HG02981 (cell line): ENCODE data around the gene KCNIP4.

Experiments used
- ATAC-seq: cut with Tn5 transposase; IDR thresholded peaks from one replicate; pipeline ENCODE4 v1.9.1; 2021; ENCODE audit warnings: mild to moderate bottlenecking, moderate library complexity; ENCODE audit not compliant: unreplicated experiment

KCNIP4 gene

DNA sequence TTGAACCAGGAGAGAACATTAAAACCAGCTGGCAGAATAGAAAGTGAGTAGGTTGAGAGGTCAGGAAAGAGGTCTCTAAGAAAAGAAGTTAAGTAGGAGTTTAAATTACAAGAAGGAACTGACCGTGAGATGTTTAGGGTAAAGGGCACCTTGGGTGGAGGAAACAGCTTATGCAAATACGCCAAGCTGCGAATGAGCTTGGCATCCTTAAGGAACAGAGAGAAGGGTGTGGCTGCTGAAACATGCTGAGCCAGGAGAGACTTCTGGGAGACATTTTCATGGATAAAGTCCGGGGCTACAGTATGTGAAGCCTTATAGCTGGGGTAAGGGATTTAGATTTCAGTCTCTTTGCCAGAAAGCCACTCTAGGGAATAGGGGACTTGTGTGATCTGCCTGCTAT is 249.1 kb downstream of the KCNIP4 start:
- no peak for ATAC-seq

- no peak for ATAC-seq
Observed at GRCh38 chr4:21697583-21697982, 251.0 kb downstream of the KCNIP4 start.

DNA sequence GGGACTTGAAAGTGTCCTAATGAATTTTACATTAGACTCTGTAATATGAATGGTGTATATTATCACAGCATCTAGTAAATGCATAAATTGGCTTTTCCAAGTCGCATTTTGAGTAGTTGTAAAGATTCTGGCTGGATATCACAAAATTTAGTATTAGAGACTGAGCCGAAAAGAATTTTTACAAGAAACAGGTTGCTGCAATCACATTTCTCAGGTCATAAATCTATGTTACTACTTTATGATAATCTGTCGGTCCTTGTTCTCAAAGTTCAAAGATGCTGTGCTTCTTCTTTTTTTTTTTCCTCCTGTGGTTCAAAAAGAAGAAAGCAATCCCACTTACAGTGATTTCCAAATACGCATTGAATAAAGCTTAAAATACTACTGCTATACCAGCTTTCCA is 253.4 kb downstream of the KCNIP4 start:
- no peak for ATAC-seq

DNA sequence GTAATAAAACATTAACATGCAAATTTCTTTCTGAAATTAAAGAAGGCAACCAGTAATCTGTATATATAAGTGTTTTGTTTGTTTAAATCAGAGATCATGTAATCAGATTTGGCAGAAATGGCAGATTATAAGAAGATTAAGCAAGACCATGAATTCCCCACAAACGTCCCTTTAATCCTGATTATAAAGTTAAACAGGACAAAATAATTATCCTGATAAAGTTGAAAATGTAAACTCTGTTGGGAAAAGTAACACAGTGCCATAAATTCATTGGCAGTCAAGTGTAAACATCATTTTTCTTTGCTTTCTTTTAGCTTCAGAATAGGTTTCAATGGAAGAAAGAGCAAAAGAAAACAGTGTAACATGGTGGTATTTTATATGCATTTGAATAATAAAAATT is 256.3 kb downstream of the KCNIP4 start:
- no peak for ATAC-seq

DNA sequence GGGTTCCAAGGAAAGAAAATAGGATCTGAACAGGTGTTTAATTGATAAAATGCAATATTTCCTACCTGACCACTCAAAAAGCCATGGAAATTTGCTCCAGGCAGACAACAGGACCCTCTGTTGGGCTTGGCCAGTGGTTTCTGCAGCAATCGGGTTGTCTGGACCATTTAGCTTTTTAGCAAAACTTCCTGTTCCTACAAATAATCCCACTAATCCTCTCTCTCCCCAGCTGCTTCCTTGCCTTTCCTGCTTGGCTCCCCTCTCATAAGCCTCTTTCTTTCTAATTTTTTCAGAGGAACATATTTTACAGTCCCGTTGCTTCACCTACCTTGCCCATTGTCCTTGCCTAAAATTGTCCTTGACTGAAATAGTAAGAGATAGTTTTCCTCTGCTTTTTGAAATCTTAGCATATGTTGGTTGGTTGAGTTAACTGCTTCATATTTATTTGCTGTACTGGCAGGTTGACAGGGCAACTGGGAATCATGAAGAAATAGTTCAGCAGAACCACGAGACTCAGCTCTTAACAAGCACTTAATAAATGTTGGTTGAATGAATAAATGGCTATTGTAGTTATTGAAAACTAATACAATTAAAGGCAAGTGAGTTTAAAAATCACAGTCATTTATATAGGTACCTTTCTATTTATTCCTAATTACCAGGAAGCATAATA is 259.8 kb downstream of the KCNIP4 start:
- no peak for ATAC-seq

GRCh38 chr4:21685911-21686310 is 262.7 kb downstream of the KCNIP4 start:
- no peak for ATAC-seq

DNA sequence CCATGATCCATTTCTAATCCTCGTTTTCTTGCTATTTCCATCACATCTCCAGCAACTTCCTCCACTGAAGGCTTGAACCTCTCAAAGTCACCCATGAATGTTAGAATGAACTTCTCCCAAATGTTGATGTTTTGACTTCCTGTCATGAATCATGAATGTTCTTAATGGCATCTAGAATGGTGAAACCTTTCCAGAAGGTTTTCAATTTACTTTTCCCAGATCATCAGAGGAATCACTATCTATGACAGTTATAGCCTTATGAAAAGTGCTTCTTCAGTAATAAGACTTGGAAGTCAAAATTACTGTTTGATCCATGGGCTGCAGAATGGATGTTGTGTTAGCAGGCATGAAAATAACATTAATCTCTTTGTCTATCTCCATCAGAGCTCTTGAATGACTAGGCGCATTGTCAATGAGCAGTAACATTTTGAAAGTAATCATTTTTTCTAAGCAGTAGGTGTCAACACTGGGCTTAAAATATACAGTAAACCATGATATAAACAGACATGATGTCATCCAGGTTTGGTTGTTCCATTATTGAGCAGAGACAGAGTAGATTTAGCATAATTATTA is 268.2 kb downstream of the KCNIP4 start:
- ATAC-seq, result no peak

GRCh38 chr4:21678711-21679110 is 269.9 kb downstream of the KCNIP4 start:
- ATAC-seq, result no peak

GRCh38 chr4:21677173-21677572 is 271.4 kb downstream of the KCNIP4 start:
- no peak for ATAC-seq

DNA sequence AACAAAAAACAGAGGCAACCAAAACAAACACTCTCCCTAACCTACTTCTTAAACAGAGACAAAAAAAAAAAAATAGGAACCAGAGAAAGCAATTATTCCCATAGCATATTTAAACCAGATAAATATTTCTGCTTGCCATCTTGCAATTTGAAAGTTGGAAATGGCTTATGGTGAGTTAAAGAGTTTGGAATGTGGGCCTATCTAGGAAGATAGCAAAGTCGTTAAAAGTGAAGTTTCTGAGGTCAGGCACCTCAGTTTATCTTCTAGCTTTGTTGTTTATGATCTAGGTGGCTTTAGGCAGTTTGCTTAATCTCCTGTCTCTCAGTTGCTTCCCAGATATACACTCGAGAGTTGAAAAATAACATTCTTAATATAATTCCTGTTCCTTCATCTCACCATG is 284.2 kb downstream of the KCNIP4 start:
- no peak for ATAC-seq

GRCh38 chr4:21656832-21657231 is 291.7 kb downstream of the KCNIP4 start:
- ATAC-seq, result no peak

GRCh38 chr4:21655031-21655430 is 293.5 kb downstream of the KCNIP4 start:
- no peak for ATAC-seq

DNA sequence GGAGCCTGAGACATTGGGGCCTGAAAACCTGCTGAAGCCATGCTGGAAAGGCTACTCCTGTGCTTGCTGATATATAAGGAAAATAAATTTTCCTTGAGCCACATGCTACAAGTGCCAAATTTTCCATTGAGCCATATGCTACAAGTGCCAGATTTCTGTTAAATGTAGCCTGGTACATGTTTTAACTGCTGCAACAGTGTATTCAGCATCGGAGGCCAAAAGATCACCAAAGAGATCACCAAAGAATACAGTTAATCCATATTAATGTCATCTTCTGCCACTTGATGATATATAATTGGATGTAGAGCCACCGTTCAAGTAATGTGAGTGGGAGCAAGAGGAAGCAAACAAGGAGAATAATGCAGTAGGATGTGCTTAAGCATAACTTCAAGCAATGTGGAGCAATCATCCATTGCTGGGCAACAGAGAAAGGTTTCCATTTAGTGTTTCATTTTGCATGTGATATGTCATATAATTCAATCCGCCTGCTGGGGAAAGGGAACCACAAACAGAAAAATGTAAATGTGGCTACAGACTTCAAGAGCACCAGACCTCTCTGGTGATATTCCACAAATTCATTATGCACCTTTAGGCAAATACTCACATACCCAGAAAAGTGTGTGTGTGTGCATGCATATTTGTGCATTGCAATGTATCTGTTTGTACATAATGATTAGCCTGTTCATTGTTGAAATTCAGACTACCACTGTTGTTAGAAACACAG is 295.9 kb downstream of the KCNIP4 start:
- ATAC-seq, result no peak

DNA sequence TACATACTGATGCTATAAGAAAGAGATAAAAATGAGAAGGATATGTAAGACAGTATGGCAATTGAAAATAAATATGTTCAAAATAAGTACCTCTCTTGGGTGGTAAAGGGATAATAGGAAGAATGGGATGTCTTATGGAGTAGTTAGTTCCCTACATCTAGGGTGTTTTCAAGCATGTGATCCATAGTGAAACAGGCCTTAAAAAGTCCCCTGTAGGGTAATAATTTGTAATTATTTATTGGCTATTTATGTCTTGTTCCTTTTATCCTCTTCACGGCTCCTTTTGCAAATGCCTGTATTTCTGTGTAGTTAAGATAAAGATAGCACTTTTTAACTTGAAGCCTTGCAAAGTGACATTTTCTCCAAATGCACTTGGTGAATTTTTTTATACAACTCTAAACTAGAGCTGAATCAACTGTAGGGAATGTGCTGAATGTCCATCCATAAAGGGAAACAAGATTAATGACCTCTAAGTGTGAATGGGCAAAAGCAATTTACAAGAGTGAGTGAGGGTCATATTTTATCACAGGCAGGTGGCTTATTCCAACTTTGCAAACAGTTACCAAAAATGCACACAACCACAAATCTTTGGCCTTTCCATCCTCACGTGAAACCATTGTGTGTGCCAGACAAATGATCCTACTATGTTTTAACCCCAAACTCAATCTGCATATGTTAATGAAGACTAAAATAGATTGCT is 299.0 kb downstream of the KCNIP4 start:
- no peak for ATAC-seq

GRCh38 chr4:21645776-21646175 is 302.8 kb downstream of the KCNIP4 start:
- ATAC-seq, result no peak

DNA sequence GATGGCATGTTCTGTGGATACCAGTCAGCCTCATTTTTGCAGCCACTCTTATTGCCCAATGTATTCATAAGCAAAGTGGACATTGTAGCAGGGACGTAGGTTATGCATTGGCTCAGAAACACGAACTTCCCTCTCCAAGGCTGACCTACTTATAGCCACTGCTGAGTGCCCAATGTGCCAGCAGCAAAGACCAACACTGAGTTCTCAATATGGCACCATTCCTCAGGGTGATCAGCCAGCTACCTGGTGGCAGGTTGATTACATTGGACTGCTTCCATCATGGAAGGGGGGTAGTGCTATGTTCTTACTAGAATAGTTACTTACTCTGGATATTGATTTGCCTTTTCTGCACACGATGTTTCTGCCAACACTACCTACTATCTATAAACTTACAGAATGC is 306.9 kb downstream of the KCNIP4 start:
- no peak for ATAC-seq

GRCh38 chr4:21638171-21638725 is 310.3 kb downstream of the KCNIP4 start:
- no peak for ATAC-seq

GRCh38 chr4:21628916-21629610 is 319.5 kb downstream of the KCNIP4 start:
- no peak for ATAC-seq

GRCh38 chr4:21628116-21628670 is 320.4 kb downstream of the KCNIP4 start:
- no peak for ATAC-seq

DNA sequence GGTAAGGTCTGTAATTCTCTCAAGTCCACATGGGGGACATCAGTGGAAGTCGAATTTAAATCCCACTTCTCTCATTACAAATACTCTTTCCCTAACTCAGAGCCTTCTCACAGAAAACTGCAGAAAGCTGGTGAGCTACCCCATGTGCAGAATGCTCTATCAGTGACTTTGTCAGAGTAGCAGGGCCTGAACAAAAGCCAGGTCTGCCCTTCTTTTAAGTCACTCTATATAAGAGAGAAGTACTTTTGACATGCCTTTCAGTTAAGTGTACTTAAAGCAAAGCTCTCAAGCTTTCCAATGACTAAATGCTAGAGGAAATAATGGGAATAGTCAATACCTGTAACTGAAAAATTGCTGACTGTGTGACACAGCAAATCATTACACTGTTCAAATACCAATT is 323.1 kb downstream of the KCNIP4 start:
- ATAC-seq, result no peak

- ATAC-seq, result no peak
Observed at GRCh38 chr4:21605006-21605405, 343.6 kb downstream of the KCNIP4 start.
